Renal pelvis (tissue), 3 donors: Measurements from ENCODE around the gene POLR2M. TPM values are rescaled to one million over a fixed set of nuclear protein-coding genes. Genes with fewer than 3 reads are reported as not detected.

Source experiments
- polyA plus RNA-seq, 3 donors: library from polyadenylated mRNA; unstranded; fragments of 120-200 nt; gene quantifications; one replicate each; pipeline ENCODE4 v1.2.1, GENCODE V29; 2013; ENCODE audit not compliant: insufficient read length in 3 of 3

The POLR2M gene
- polyA plus RNA-seq, 3 donors = 75.3 to 85.5 (median 83.2) TPM

Other genes with a start within 250 kb of the POLR2M start
- 1 to 10 TPM; 5.3 to 6.8 (median 6.5) TPM for gene MYZAP, start 114.8 kb upstream of the POLR2M start, polyA plus RNA-seq